Ishikawa (cell line): Measurements from ENCODE around the gene HOXB1.

Experiments
- CEBPB ChIP-seq: IDR thresholded peaks from 2 replicates; pipeline ENCODE4 v1.6.1; 2012
- CREB1 ChIP-seq: IDR thresholded peaks from 2 replicates; pipeline ENCODE4 v1.6.1; 2012; ENCODE audit warnings: low read depth
- EGR1 ChIP-seq: IDR thresholded peaks from 2 replicates; pipeline ENCODE4 v1.6.1; 2012
- EP300 ChIP-seq: IDR thresholded peaks from 2 replicates; pipeline ENCODE4 v1.6.1; 2012; ENCODE audit warnings: borderline replicate concordance
- FOXM1 ChIP-seq: IDR thresholded peaks from 2 replicates; pipeline ENCODE4 v1.6.1; 2012; ENCODE audit warnings: low read depth, borderline replicate concordance
- MAX ChIP-seq: IDR thresholded peaks from 2 replicates; pipeline ENCODE4 v1.6.1; 2012
- NFIC ChIP-seq: IDR thresholded peaks from 2 replicates; pipeline ENCODE4 v1.6.1; 2012
- RAD21 ChIP-seq: IDR thresholded peaks from 2 replicates; pipeline ENCODE4 v1.6.1; 2012; ENCODE audit warnings: low read depth
- TAF1 ChIP-seq: IDR thresholded peaks from 2 replicates; pipeline ENCODE4 v1.6.1; 2012; ENCODE audit warnings: low read depth, mild to moderate bottlenecking
- TCF12 ChIP-seq: IDR thresholded peaks from 2 replicates; pipeline ENCODE4 v1.6.1; 2012; ENCODE audit warnings: low read depth
- TEAD4 ChIP-seq: IDR thresholded peaks from 2 replicates; pipeline ENCODE4 v1.6.1; 2012
- YY1 ChIP-seq: IDR thresholded peaks from 2 replicates; pipeline ENCODE4 v1.6.1; 2012; ENCODE audit warnings: low read depth
- ZBTB7A ChIP-seq: IDR thresholded peaks from 2 replicates; pipeline ENCODE4 v1.6.1; 2012; ENCODE audit warnings: low read depth
- TF ChIP-seq, protein P1 (sequence below): IDR thresholded peaks from 2 replicates; pipeline ENCODE4 v1.6.1; 2012
- TF ChIP-seq, protein P2 (sequence below): IDR thresholded peaks from 2 replicates; pipeline ENCODE4 v1.6.1; 2012; ENCODE audit warnings: low read depth, mild to moderate bottlenecking

HOXB1 gene

DNA sequence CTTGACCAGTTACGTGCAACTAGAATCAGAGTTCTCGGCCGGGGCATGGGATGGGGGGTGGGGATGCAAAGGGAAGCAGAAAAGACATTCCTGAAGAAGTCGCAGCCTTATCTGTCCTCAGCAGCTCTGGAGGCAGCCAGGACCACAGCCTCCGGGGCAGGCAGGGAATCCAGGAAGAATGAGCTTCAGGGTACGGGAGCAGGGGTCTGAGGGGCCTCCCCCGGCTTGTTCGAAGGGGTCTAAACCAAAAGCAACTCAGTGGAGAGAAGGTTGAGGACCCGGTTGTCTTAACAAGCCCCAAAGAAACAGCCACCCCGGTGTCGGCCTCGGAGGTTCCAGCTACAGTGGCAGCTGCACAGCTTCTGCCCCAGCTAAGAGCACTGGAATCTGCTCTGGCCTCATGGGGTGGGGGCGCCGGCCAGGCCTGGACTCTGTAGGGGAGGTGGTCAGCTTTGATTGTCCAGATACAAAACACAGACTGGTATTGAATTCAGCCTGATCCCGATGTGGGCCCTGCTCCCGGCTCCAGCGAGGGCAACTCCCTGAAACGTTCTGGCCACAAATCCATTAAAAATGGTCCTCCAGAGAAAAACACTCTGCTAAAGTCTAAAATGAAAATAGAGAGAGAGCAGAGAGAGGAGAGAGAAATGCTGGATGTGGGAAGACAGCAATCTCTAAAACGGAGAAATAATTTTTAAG is 39.7 kb upstream of the HOXB1 start:
- TF ChIP-seq EGR1 (no peak), CREB1 (no peak), RAD21 (no peak), YY1 (no peak), CEBPB (no peak), TEAD4 (no peak), TAF1 (no peak), MAX (no peak), TCF12 (no peak), ZBTB7A (no peak), NFIC (no peak), FOXM1 (no peak)
- TF ChIP-seq, protein P1, sequence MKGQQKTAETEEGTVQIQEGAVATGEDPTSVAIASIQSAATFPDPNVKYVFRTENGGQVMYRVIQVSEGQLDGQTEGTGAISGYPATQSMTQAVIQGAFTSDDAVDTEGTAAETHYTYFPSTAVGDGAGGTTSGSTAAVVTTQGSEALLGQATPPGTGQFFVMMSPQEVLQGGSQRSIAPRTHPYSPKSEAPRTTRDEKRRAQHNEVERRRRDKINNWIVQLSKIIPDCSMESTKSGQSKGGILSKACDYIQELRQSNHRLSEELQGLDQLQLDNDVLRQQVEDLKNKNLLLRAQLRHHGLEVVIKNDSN = no peak

DNA sequence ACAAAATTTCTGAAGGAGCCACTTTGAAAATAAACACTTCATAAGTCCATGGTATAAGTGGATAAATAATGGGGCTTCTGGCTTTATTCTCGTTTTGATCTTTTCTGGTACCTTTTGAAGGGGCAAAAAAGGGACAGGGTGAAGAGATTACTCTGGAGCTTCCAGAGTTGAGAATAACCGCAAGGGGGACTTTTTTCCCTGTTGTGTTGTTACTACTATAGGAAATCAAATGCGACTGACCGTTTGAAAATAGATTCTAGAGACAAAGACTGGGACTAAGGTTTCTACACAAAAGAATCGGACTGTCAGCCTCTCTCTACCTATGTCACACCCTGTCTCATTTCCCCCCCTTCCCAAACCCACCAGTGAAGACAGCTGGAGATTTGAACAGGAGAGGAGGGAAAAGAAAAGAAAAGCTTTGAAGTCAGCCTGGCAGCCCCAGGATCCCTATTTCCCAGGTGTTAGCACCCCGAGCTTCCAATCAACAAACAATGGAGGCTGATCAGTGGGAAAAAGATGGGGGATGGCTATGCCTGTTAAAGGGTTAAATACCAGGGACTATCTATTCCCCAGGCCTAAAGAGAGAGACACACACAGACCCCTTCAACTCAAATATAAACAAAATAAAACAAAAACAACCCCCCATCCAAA is 39.0 kb upstream of the HOXB1 start:
- TF ChIP-seq TAF1 (no peak), FOXM1 (no peak), CREB1 (no peak), ZBTB7A (no peak), RAD21 (no peak), TEAD4 (no peak), CEBPB (no peak), YY1 (no peak), TCF12 (no peak), MAX (no peak), EP300 (no peak), EGR1 (no peak), NFIC (no peak)
- TF ChIP-seq, protein P2, sequence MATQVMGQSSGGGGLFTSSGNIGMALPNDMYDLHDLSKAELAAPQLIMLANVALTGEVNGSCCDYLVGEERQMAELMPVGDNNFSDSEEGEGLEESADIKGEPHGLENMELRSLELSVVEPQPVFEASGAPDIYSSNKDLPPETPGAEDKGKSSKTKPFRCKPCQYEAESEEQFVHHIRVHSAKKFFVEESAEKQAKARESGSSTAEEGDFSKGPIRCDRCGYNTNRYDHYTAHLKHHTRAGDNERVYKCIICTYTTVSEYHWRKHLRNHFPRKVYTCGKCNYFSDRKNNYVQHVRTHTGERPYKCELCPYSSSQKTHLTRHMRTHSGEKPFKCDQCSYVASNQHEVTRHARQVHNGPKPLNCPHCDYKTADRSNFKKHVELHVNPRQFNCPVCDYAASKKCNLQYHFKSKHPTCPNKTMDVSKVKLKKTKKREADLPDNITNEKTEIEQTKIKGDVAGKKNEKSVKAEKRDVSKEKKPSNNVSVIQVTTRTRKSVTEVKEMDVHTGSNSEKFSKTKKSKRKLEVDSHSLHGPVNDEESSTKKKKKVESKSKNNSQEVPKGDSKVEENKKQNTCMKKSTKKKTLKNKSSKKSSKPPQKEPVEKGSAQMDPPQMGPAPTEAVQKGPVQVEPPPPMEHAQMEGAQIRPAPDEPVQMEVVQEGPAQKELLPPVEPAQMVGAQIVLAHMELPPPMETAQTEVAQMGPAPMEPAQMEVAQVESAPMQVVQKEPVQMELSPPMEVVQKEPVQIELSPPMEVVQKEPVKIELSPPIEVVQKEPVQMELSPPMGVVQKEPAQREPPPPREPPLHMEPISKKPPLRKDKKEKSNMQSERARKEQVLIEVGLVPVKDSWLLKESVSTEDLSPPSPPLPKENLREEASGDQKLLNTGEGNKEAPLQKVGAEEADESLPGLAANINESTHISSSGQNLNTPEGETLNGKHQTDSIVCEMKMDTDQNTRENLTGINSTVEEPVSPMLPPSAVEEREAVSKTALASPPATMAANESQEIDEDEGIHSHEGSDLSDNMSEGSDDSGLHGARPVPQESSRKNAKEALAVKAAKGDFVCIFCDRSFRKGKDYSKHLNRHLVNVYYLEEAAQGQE = no peak
- TF ChIP-seq, protein P1 = no peak

- TF ChIP-seq CEBPB (no peak), TCF12 (no peak), EP300 (no peak), TAF1 (no peak), YY1 (no peak)
- TF ChIP-seq, protein P1 = no peak
Observed at GRCh38 chr17:48569240-48569582, 38.4 kb upstream of the HOXB1 start.

GRCh38 chr17:48568499-48569239 is 37.9 kb upstream of the HOXB1 start:
- TF ChIP-seq, protein P1 = peak; percentile 64
- no peak for TF ChIP-seq FOXM1
- no peak for TF ChIP-seq NFIC
- TF ChIP-seq CREB1 = no peak
- peak; percentile 20; the same call in 1 of the 2 replicates for TF ChIP-seq EP300
- TF ChIP-seq TCF12 = peak; percentile 26; the same call in 1 of the 2 replicates

DNA sequence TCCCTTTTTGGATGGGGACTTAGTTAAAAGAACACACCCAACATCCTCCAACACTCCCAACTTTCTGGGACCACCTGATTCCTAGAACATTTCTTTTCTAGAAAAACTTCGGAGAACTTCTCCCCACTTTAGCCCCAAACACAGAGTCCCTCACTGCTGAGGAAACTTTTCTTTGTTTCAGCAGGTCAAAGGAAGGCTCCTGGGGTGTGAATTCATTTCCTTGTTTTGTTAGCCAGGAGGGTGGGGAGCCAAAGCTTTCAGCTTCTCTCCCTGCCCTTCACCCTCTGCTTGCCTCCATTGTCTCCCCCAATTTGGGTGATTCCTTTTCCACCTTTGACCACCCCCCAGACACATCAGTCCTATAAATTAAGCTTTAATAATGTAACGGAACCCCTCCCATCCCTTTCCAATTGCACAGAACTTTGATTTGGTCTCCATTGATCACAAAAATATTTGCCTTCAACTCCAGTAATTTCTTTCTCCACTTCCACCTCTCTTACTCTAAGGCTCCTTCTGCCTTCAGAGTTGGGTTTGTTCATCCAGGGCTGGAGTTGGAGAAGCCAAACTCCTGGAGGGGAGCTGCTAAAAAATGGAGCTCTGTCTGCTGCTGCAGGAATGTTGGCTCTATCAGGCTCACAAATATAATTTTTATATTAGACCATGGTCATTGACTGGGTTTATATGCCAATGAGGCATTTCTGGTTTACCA is 37.0 kb upstream of the HOXB1 start:
- TF ChIP-seq MAX (no peak), YY1 (no peak), EGR1 (no peak), CREB1 (no peak), TAF1 (no peak), NFIC (no peak), RAD21 (no peak), EP300 (no peak), FOXM1 (no peak), CEBPB (no peak), TCF12 (no peak), ZBTB7A (no peak)
- TF ChIP-seq, protein P1 = no peak
